ENCODE results near the gene SLC35D1. TPM values are rescaled to one million over a fixed set of nuclear protein-coding genes. Genes with fewer than 3 reads are reported as not detected.

SLC35D1 gene
- total RNA-seq, 6 donors from 2014 or later, result 1.4 to 8.6 (median 5.4) TPM

DNA sequence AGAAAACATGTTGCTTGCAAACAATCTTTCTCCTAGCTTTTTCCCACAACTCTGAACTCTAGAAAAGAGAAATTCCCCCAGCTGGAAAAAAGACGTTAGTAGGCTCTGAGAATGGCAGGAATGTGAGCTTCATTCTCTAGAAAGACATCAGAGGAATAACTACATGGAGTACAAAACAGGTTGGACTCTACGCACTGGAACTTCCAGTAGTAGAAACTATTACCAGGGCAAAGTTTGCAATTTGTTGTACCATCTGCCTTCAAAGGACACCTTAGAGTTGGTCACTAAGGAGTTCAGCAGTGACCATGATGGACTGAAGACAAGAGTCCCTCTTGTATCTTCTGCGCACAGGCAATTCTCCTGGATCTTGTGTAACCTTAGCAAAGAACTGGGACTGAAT is 60.9 kb downstream of the SLC35D1 start:
- no peaks in the 10 kb centered on the region for H3K27me3 ChIP-seq
- no peak for DNase-seq
- no peak overlapping the region for H3K4me3 ChIP-seq
- H3K27ac ChIP-seq, result no peak overlapping the region
- peaks cover 0 to 5% (median 0%) of the 10 kb centered on the region in 4 donors for H3K4me1 ChIP-seq
- no peaks in the 10 kb centered on the region for H3K9me3 ChIP-seq
- 93% methylated on average over 3 of the region's 3 CpGs for WGBS, 2 donors
- ATAC-seq (ENCODE audit: low FRiP score in 2 of 2), result no peak
- TF ChIP-seq POLR2AphosphoS5 (IDR thresholded peaks at IDR 0.05), result no peak
- no peak for TF ChIP-seq POLR2A (IDR thresholded peaks at IDR 0.05)
- TF ChIP-seq EP300 (IDR thresholded peaks at IDR 0.05), result no peak
- TF ChIP-seq, protein P1, sequence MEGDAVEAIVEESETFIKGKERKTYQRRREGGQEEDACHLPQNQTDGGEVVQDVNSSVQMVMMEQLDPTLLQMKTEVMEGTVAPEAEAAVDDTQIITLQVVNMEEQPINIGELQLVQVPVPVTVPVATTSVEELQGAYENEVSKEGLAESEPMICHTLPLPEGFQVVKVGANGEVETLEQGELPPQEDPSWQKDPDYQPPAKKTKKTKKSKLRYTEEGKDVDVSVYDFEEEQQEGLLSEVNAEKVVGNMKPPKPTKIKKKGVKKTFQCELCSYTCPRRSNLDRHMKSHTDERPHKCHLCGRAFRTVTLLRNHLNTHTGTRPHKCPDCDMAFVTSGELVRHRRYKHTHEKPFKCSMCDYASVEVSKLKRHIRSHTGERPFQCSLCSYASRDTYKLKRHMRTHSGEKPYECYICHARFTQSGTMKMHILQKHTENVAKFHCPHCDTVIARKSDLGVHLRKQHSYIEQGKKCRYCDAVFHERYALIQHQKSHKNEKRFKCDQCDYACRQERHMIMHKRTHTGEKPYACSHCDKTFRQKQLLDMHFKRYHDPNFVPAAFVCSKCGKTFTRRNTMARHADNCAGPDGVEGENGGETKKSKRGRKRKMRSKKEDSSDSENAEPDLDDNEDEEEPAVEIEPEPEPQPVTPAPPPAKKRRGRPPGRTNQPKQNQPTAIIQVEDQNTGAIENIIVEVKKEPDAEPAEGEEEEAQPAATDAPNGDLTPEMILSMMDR (IDR thresholded peaks at IDR 0.05), result no peak
- peaks cover 0 to 18% (median 0%) of the 10 kb centered on the region in 4 donors for H3K36me3 ChIP-seq

DNA sequence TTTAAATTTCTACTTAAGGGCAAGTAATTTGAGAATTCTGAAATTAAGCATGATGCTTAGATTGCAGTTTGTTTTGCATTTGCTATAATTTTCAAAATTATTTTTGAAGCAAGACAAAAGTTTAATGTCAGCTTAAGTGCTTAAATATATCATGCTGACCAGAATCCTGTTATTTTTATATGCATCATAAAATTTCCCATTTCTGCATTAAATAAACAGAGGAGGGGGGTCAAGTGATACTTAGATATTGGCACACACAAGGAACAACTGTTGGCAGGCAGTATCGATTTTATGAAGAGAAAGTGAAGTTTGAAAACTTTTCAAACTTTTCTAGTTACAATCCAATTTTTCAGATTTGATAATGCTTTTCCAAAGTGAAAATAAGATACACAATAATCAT is 68.1 kb downstream of the SLC35D1 start:
- TF ChIP-seq EP300 (IDR thresholded peaks at IDR 0.05) (no peak), POLR2A (IDR thresholded peaks at IDR 0.05) (no peak), POLR2AphosphoS5 (IDR thresholded peaks at IDR 0.05) (no peak)
- TF ChIP-seq, protein P1 (IDR thresholded peaks at IDR 0.05), result no peak
- no peak overlapping the region for H3K4me3 ChIP-seq
- 57 to 71% methylated on average over 1 of the region's 1 CpG for WGBS, 2 donors
- DNase-seq (no peak), ATAC-seq (ENCODE audit: low FRiP score in 2 of 2) (no peak)
- H3K27me3 ChIP-seq, result no peaks in the 10 kb centered on the region
- H3K9me3 ChIP-seq, result no peaks in the 10 kb centered on the region
- no peak overlapping the region for H3K27ac ChIP-seq
- peaks cover 6 to 17% (median 12%) of the 10 kb centered on the region in 4 donors for H3K4me1 ChIP-seq
- H3K36me3 ChIP-seq, result peaks cover 4 to 77% (median 19%) of the 10 kb centered on the region in 4 donors

DNA sequence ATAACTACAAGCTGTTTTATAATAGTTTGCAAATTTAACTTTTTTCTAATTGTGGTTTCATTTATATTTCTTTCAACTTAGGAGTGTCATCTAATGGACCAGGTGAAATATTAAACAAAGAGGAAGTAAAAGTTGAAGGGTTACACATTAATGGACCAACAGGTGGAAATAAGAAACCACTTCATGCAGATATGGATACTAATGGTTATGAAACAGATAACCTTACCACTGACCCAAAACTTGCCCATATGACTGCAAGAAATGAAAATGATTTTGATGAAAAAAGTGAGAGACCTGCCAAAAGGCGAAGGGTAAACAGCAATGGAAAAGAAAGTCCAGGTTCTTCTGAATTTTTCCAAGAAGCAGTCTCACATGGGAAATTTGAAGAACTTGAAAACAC is 69.5 kb downstream of the SLC35D1 start:
- H3K9me3 ChIP-seq, result no peaks in the 10 kb centered on the region
- 82 to 87% methylated on average over 1 of the region's 1 CpG for WGBS, 2 donors
- H3K36me3 ChIP-seq, result peaks cover 4 to 82% (median 22%) of the 10 kb centered on the region in 4 donors
- DNase-seq (no peak), ATAC-seq (ENCODE audit: low FRiP score in 2 of 2) (no peak)
- H3K27me3 ChIP-seq, result no peaks in the 10 kb centered on the region
- no peak overlapping the region for H3K4me3 ChIP-seq
- TF ChIP-seq POLR2A (IDR thresholded peaks at IDR 0.05) (no peak), EP300 (IDR thresholded peaks at IDR 0.05) (no peak), POLR2AphosphoS5 (IDR thresholded peaks at IDR 0.05) (no peak)
- TF ChIP-seq, protein P1 (IDR thresholded peaks at IDR 0.05), result no peak
- no peak overlapping the region for H3K27ac ChIP-seq
- peaks cover 11 to 18% (median 15%) of the 10 kb centered on the region in 4 donors for H3K4me1 ChIP-seq

DNA sequence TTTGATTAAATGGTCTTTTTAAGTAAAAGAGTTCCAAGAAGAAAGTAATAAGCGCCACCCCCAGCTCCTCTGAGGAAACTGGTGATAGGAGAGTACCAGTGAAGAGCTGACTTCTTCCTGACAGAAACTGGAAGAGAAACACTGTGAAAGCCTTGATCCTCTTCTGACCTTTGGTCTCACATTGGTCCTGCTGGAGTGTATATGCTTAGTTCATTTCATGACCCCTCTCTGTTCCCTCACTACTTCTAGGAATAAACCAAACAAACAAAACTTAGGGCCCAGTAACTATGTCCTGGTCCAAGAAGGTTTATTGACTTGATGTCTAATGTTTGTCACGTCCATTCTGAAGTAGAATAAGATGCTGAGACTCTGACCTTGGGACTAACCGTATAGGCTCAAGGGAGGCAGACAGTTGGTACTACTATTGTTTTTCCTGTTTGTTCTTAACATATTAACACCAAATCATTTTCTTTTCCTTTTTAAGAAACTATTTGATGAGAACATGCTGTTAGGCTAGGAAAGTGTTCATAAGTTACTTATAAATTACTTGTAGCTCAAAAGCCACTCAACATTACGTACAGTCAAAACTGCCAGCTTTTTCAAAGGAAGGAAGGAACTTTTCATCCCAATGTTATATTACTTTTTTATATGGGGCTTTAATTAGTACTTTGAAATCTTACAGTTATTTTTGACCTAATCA is 71.2 kb downstream of the SLC35D1 start:
- no peak for DNase-seq
- peaks cover 9 to 89% (median 29%) of the 10 kb centered on the region in 4 donors for H3K36me3 ChIP-seq
- TF ChIP-seq EP300 (IDR thresholded peaks at IDR 0.05) (no peak), POLR2A (IDR thresholded peaks at IDR 0.05) (no peak), POLR2AphosphoS5 (IDR thresholded peaks at IDR 0.05) (no peak)
- TF ChIP-seq, protein P1 (IDR thresholded peaks at IDR 0.05), result no peak
- H3K4me3 ChIP-seq, result no peak overlapping the region
- no peaks in the 10 kb centered on the region for H3K9me3 ChIP-seq
- 75 to 76% methylated on average over 4 of the region's 4 CpGs for WGBS, 2 donors
- peak overlapping the region in 2 of 4 donors; percentile 48 to 53 for H3K27ac ChIP-seq
- H3K27me3 ChIP-seq, result no peaks in the 10 kb centered on the region
- no peak for ATAC-seq (ENCODE audit: low FRiP score in 2 of 2)
- peaks cover 11 to 18% (median 15%) of the 10 kb centered on the region in 4 donors for H3K4me1 ChIP-seq

Data from upper lobe of left lung (tissue), 6 donors.